GM19452 (cell line): ENCODE measurements around the gene TLR5.
A peak's percentile ranks its signal among the peaks of the same experiment; 100 is the strongest.

Experiments
- ATAC-seq: cut with Tn5 transposase; IDR thresholded peaks from one replicate; pipeline ENCODE4 v1.9.1; 2021; ENCODE audit not compliant: unreplicated experiment

The TLR5 gene

GRCh38 chr1:223110952-223111351 lies 32.1 kb downstream of the TLR5 start:
- no peak for ATAC-seq

- no peak for ATAC-seq
These were observed 33.4 kb downstream of the TLR5 start for GRCh38 chr1:223109581-223110026.

GRCh38 chr1:223106856-223107255 lies 36.2 kb downstream of the TLR5 start:
- ATAC-seq = no peak

- no peak for ATAC-seq
These were observed 37.5 kb downstream of the TLR5 start for GRCh38 chr1:223105568-223105967.

GRCh38 chr1:223102797-223103533 lies 40.1 kb downstream of the TLR5 start:
- ATAC-seq = no peak

GRCh38 chr1:223097713-223098112 lies 45.3 kb downstream of the TLR5 start:
- no peak for ATAC-seq

- no peak for ATAC-seq
These were observed 47.2 kb downstream of the TLR5 start for GRCh38 chr1:223095870-223096269.

GRCh38 chr1:223091896-223092295 lies 51.2 kb downstream of the TLR5 start:
- ATAC-seq = no peak

GRCh38 chr1:223089250-223089649 lies 53.8 kb downstream of the TLR5 start:
- no peak for ATAC-seq

- ATAC-seq = no peak
These were observed 54.3 kb downstream of the TLR5 start for GRCh38 chr1:223088713-223089240.

- no peak for ATAC-seq
These were observed 55.5 kb downstream of the TLR5 start for GRCh38 chr1:223087291-223088255.

GRCh38 chr1:223084464-223084866 lies 58.6 kb downstream of the TLR5 start:
- no peak for ATAC-seq

- ATAC-seq = no peak
These were observed 59.2 kb downstream of the TLR5 start for GRCh38 chr1:223083831-223084230.

- no peak for ATAC-seq
These were observed 60.1 kb downstream of the TLR5 start for GRCh38 chr1:223082914-223083313.

- peak; percentile 99 for ATAC-seq
These were observed 61.7 kb downstream of the TLR5 start for GRCh38 chr1:223081181-223081994.

- no peak for ATAC-seq
These were observed 63.5 kb downstream of the TLR5 start for GRCh38 chr1:223079498-223079897.

GRCh38 chr1:223077247-223077833 lies 65.7 kb downstream of the TLR5 start:
- no peak for ATAC-seq

- no peak for ATAC-seq
These were observed 66.7 kb downstream of the TLR5 start for GRCh38 chr1:223076362-223076761.

- ATAC-seq = no peak
These were observed 67.2 kb downstream of the TLR5 start for GRCh38 chr1:223075834-223076233.
